KMS-11 (cell line): ENCODE results near the gene FAM120B.
"Not testable (repeated sequence)": the region's sequence is repeated elsewhere in the genome, so short reads cannot be mapped to it uniquely, and the experiment has no call there.

Source experiments
- H2AFZ ChIP-seq: fragments of 200-600 bp; sonication (generic); 2 replicates; pipeline ENCODE4 v1.6.1; 2016; ENCODE audit warnings: antibody characterized with exemption, mixed run types, low read depth
- H3K27ac ChIP-seq: fragments of 200-600 bp; sonication (generic); 2 replicates; pipeline ENCODE4 v1.6.1; 2016; ENCODE audit warnings: mild to moderate bottlenecking, mixed run types
- H3K27me3 ChIP-seq: fragments of 200-600 bp; sonication (generic); 2 replicates; pipeline ENCODE4 v1.6.1; 2017; ENCODE audit warnings: mild to moderate bottlenecking, low read depth, mixed run types, moderate library complexity; ENCODE audit not compliant: insufficient read depth
- H3K36me3 ChIP-seq: fragments of 200-600 bp; sonication (generic); 2 replicates; pipeline ENCODE4 v1.6.1; 2017; ENCODE audit warnings: mild to moderate bottlenecking, mixed run types; ENCODE audit not compliant: insufficient read depth
- H3K4me1 ChIP-seq: fragments of 200-600 bp; sonication (generic); 2 replicates; pipeline ENCODE4 v1.6.1; 2016; ENCODE audit warnings: mild to moderate bottlenecking, low read depth, mixed run types; ENCODE audit not compliant: poor library complexity, severe bottlenecking
- H3K4me2 ChIP-seq: fragments of 200-600 bp; sonication (generic); 2 replicates; pipeline ENCODE4 v1.7.0; 2016; ENCODE audit warnings: mild to moderate bottlenecking, mixed run types
- H3K4me3 ChIP-seq: fragments of 200-600 bp; sonication (generic); IDR thresholded peaks from 2 replicates; pipeline ENCODE4 v1.6.1; 2017; ENCODE audit warnings: low read depth, low read length, mixed read lengths; ENCODE audit not compliant: insufficient read depth
- H3K79me2 ChIP-seq: fragments of 200-600 bp; sonication (generic); 2 replicates; pipeline ENCODE4 v1.6.1; 2016; ENCODE audit warnings: low read depth, mixed run types; ENCODE audit not compliant: insufficient read depth
- H3K9ac ChIP-seq: fragments of 200-600 bp; sonication (generic); 2 replicates; pipeline ENCODE4 v1.6.1; 2016; ENCODE audit warnings: mild to moderate bottlenecking, mixed run types
- H4K20me1 ChIP-seq: fragments of 200-600 bp; sonication (generic); 2 replicates; pipeline ENCODE4 v1.6.1; 2016; ENCODE audit warnings: mild to moderate bottlenecking, mixed run types; ENCODE audit not compliant: insufficient read depth
- CTCF ChIP-seq: fragments of 200-600 bp; sonication (generic); conservative IDR thresholded peaks from 2 replicates; pipeline ENCODE4 v1.6.1; 2017; ENCODE audit warnings: low read depth, mild to moderate bottlenecking, antibody characterized with exemption, low read length, moderate library complexity, mixed read lengths

FAM120B gene

DNA sequence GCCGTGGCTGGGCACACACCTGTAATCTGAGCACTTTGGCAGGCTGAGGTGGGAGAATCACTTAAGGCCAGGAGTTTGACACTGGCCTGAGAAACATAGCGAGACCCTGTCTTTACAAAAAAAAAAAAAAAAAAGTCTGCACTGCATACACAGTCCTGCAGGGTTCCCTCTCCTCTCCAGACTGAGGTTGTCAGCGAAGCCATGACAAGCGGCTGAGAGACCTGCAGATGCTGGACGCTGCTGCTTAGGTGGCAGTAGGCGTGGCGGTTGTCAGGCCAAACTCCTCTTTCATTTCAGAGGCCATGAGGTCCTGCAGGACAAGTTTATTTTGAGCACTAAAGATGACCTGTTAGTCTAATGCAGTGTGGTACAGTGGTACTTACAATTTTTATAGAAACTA, 86.5 kb downstream of the FAM120B start:
- Histone ChIP-seq H3K79me2 (no peaks in the 10 kb centered on the region), H3K4me1 (no peaks in the 10 kb centered on the region), H2AFZ (no peak overlapping the region), H3K9ac (no peak overlapping the region), H4K20me1 (no peaks in the 10 kb centered on the region), H3K4me2 (no peak overlapping the region), H3K4me3 (no peak overlapping the region), H3K36me3 (no peaks in the 10 kb centered on the region), H3K27me3 (no peaks in the 10 kb centered on the region), H3K27ac (no peak overlapping the region)
- TF ChIP-seq CTCF, result no peak

GRCh38 chr6:170393807-170394399, 87.3 kb downstream of the FAM120B start:
- no peaks in the 10 kb centered on the region for H3K36me3 ChIP-seq
- no peak for TF ChIP-seq CTCF

GRCh38 chr6:170394980-170395379, 88.4 kb downstream of the FAM120B start:
- no peaks in the 10 kb centered on the region for H3K36me3 ChIP-seq

More at GRCh38 chr6:170393807-170394399, 87.3 kb downstream of the FAM120B start:
- no peak overlapping the region for H3K9ac ChIP-seq
- no peaks in the 10 kb centered on the region for H3K4me1 ChIP-seq
- no peaks in the 10 kb centered on the region for H4K20me1 ChIP-seq
- H3K79me2 ChIP-seq, result no peaks in the 10 kb centered on the region
- no peak overlapping the region for H3K4me2 ChIP-seq
- no peaks in the 10 kb centered on the region for H3K27me3 ChIP-seq
- no peak overlapping the region for H3K27ac ChIP-seq
- no peak overlapping the region for H3K4me3 ChIP-seq
- no peak overlapping the region for H2AFZ ChIP-seq

GRCh38 chr6:170398743-170399369, 92.3 kb downstream of the FAM120B start:
- not testable (repeated sequence) for H3K79me2 ChIP-seq, H3K27ac ChIP-seq, H3K27me3 ChIP-seq, H3K36me3 ChIP-seq, H2AFZ ChIP-seq, H4K20me1 ChIP-seq, H3K4me2 ChIP-seq, H3K4me3 ChIP-seq, H3K9ac ChIP-seq, H3K4me1 ChIP-seq

More at GRCh38 chr6:170394980-170395379, 88.4 kb downstream of the FAM120B start:
- TF ChIP-seq CTCF, result no peak
- Histone ChIP-seq H4K20me1 (no peaks in the 10 kb centered on the region), H3K79me2 (no peaks in the 10 kb centered on the region), H3K4me1 (no peaks in the 10 kb centered on the region), H3K9ac (no peak overlapping the region), H3K4me3 (no peak overlapping the region), H3K27ac (no peak overlapping the region), H2AFZ (no peak overlapping the region), H3K27me3 (no peaks in the 10 kb centered on the region), H3K4me2 (no peak overlapping the region)

DNA sequence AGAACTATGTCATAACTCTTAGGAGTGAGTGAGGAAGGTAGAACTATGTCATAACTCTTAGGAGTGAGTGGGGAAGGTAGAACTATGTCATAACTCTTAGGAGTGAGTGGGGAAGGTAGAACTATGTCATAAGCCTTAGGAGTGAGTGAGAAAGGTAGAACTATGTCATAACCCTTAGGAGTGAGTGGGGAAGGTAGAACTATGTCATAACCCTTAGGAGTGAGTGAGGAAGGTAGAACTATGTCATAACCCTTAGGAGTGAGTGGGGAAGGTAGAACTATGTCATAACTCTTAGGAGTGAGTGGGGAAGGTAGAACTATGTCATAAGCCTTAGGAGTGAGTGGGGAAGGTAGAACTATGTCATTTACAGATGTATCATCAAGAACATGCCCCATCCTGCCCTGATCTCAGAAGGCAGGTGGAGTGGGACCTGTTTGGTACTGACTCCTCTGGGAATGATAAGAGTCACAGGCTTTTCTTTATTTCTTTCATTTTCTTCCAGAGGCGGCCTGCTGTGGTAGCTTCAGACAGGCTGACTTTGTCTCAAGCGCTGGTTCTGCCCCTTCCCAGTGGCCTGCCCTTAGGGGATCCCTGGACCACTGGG, 93.5 kb downstream of the FAM120B start:
- not testable (repeated sequence) for H3K4me2 ChIP-seq, H4K20me1 ChIP-seq, H3K79me2 ChIP-seq, H3K4me3 ChIP-seq, H3K4me1 ChIP-seq, H3K27me3 ChIP-seq, H2AFZ ChIP-seq, H3K9ac ChIP-seq, H3K27ac ChIP-seq, H3K36me3 ChIP-seq
